ENCODE data around the gene MOB3B.

Gene MOB3B

DNA sequence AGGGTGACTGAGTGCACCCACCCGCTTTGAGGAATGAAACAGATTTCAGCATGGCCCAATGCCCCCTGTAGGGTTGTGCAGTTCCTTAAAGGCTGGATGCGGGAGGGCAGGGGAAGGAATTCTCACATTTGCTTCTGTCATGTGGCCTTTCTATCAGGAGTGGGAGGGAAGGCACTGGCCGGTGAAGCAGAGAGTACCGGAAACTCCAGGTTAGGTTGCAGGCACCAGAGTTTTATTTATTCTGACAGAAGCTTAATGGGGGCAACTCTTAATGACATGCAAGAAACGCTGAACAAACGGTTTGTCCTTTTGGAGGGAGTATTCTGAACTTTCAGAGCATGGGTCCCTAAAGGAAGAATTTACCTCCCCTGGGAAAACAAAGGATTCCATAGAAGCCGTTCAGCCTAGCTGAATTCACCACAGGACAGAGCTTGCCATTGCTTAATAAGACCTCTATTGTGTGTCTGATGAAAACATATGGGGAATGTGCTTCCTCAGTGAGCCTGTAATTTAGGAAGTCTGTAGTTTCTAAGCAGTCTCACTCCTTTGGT lies 188.6 kb downstream of the MOB3B start:
- no peaks in the 10 kb centered on the region for H3K9me3 Mint-ChIP-seq
- no peak for ATAC-seq (ENCODE audit: low read depth)
- H3K4me1 Mint-ChIP-seq: peaks cover 15% of the 10 kb centered on the region
- DNase-seq (ENCODE audit: low spot score in 2 of 2): no peak
- no peak overlapping the region for H3K27ac Mint-ChIP-seq
- peaks cover 5% of the 10 kb centered on the region for H3K36me3 Mint-ChIP-seq
- no peak overlapping the region for H3K4me3 Mint-ChIP-seq
- H3K27me3 Mint-ChIP-seq: no peaks in the 10 kb centered on the region

DNA sequence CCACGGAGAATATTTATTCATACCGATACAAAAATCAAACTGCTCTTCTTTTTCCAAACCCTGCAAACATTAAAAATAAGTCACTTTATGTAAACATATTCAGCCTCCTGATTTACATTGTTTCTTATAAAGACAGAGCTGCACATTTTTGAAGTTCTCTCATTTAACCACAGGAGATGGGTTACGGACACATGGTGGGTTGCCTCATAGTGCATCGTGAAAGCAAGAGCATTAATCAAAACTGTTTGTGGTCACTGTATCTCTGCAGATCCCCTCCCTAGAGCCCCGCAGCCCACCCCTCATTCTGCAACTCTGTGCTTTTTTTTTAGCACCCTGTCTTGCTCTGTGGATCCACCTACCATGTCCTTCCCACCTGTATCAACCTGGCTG lies 189.3 kb downstream of the MOB3B start:
- DNase-seq (ENCODE audit: low spot score in 2 of 2): no peak
- no peak overlapping the region for H3K27ac Mint-ChIP-seq
- H3K4me3 Mint-ChIP-seq: no peak overlapping the region
- no peak for ATAC-seq (ENCODE audit: low read depth)
- H3K27me3 Mint-ChIP-seq: no peaks in the 10 kb centered on the region
- peaks cover 5% of the 10 kb centered on the region for H3K36me3 Mint-ChIP-seq
- peaks cover 13% of the 10 kb centered on the region for H3K4me1 Mint-ChIP-seq
- no peaks in the 10 kb centered on the region for H3K9me3 Mint-ChIP-seq

DNA sequence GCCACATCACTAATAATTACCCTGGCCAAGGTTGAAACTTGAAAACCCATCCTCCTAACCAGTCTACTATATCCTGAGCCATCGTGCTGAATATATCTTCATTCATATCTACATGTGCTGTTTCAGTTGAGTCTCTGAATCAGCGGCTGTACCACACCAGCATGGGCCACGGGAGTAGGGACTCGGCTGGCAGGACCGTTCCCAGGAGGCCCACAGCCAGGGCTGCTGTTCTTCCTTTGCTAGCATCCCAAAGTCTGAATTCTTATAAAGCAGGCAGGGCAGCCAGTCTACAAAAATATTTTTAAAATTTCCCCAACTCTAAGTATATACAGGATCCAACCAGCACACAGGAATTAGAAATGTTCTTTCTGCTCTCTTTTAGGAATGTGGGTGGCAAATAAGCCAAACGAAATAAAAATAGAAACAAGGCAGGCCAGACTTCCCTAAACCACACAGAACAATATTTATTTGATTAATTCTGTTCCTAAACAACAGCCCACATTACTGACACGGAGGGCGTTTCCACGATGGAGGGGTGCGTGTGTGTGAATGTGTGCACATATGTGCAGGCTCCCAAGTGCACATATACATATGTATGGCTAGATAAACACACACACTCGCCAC lies 189.8 kb downstream of the MOB3B start:
- no peaks in the 10 kb centered on the region for H3K9me3 Mint-ChIP-seq
- peaks cover 13% of the 10 kb centered on the region for H3K4me1 Mint-ChIP-seq
- peaks cover 5% of the 10 kb centered on the region for H3K36me3 Mint-ChIP-seq
- ATAC-seq (ENCODE audit: low read depth) (no peak), DNase-seq (ENCODE audit: low spot score in 2 of 2) (no peak)
- no peak overlapping the region for H3K27ac Mint-ChIP-seq
- no peaks in the 10 kb centered on the region for H3K27me3 Mint-ChIP-seq
- H3K4me3 Mint-ChIP-seq: no peak overlapping the region

DNA sequence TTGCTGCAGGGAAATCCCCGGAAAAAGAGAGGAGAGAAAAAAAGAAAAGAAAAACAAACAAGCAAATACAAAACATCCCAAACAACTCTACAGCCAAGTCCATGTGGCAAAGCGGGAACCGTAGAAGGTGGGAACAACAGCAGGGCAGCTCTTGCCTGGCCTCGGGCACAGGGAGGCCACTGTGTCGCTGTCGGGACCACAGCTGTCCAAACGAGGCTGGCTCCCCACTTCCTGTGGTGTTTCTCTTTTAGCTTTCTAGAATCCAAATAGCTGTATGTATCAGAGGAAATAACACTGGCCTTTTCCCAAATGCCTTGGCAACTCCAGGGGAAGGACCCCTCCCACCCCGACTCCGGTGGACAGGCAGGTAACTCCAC lies 191.1 kb downstream of the MOB3B start:
- H3K36me3 Mint-ChIP-seq: peaks cover 5% of the 10 kb centered on the region
- no peak for DNase-seq (ENCODE audit: low spot score in 2 of 2)
- ATAC-seq (ENCODE audit: low read depth): no peak
- peak overlapping the region; percentile 17 for H3K27ac Mint-ChIP-seq
- H3K4me3 Mint-ChIP-seq: no peak overlapping the region
- no peaks in the 10 kb centered on the region for H3K9me3 Mint-ChIP-seq
- H3K4me1 Mint-ChIP-seq: peaks cover 16% of the 10 kb centered on the region
- no peaks in the 10 kb centered on the region for H3K27me3 Mint-ChIP-seq

DNA sequence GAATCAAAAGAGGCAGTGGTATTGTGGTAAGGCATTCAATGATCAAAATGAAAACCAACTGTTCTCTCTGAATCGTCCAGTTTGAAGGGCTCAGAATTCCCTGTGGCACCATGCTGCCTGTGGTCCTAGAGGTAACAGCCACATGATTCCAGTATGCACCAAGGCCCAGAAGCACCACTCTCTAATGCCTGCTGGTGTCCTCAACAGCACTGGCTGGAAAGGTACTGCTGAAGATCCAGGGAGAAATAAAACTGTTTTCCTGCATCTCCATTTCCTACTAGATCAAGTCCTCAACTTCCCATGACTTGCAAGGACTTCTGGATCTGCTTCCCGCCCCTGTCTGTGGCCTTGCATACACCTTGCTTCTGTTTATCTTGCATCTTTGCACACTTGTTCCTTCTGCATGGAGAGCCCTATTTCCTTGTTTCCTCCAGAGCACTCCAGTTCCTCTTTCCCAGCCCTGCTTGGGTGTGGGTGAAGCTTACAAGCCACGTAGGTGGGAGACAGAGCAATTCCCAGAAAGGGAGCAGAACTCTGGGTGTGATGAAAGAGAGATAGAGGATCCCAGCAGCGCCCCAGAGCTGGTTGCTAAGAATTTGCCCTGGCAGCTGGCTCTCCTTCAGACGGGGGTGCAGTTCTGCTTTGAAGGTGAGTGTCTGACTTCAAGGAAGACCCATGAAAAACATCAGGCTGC lies 191.6 kb downstream of the MOB3B start:
- H3K27ac Mint-ChIP-seq: peak overlapping the region; percentile 17
- ATAC-seq (ENCODE audit: low read depth): no peak
- no peaks in the 10 kb centered on the region for H3K27me3 Mint-ChIP-seq
- peaks cover 18% of the 10 kb centered on the region for H3K4me1 Mint-ChIP-seq
- no peak for DNase-seq (ENCODE audit: low spot score in 2 of 2)
- no peak overlapping the region for H3K4me3 Mint-ChIP-seq
- no peaks in the 10 kb centered on the region for H3K9me3 Mint-ChIP-seq
- peaks cover 5% of the 10 kb centered on the region for H3K36me3 Mint-ChIP-seq

DNA sequence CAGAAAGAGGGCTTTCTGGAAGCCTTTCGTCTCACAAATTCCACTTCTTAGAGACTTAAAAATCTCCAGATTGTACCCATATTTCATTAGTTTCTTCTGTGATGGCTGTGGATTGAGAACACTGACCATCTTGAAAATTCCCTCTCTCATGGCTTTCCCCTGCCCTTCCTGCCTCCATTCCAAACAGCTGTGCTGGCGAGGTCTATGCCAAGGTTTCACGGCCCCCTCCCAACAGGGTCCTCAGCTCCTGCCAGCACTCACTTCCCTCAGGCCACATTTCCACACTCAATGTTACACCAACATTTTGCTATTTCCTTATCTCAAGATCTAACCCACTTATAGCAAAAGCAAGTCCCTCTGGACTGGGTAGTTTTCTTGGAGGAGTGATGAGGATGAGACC lies 192.4 kb downstream of the MOB3B start:
- Mint-ChIP-seq H3K27me3 (no peaks in the 10 kb centered on the region), H3K27ac (peak overlapping the region; percentile 17), H3K36me3 (peaks cover 5% of the 10 kb centered on the region), H3K4me1 (peaks cover 18% of the 10 kb centered on the region), H3K9me3 (no peaks in the 10 kb centered on the region), H3K4me3 (no peak overlapping the region)
- DNase-seq (ENCODE audit: low spot score in 2 of 2): no peak
- ATAC-seq (ENCODE audit: low read depth): no peak

DNA sequence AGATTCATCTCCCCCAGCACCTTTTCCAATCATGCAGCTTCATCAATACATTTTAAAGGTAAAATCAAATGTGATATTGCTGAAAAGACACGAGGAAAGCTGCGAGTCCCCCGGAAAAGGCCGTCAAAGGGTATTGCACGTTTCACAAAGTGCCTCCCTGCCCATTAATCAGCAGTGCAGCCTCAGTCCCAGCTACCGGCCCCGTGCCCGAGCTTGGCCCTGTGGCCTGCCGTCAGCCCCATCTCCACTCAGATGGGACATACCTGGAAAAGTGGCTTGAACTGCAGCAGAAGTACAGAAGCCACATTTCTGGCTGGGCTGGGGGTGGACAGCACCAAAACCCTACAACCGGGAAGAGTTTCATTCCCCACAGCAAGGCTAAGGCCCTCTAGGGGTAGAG lies 192.8 kb downstream of the MOB3B start:
- Mint-ChIP-seq H3K27ac (peak overlapping the region; percentile 17), H3K36me3 (peaks cover 5% of the 10 kb centered on the region), H3K4me3 (no peak overlapping the region), H3K9me3 (no peaks in the 10 kb centered on the region), H3K4me1 (peaks cover 18% of the 10 kb centered on the region), H3K27me3 (no peaks in the 10 kb centered on the region)
- DNase-seq (ENCODE audit: low spot score in 2 of 2): no peak
- no peak for ATAC-seq (ENCODE audit: low read depth)

DNA sequence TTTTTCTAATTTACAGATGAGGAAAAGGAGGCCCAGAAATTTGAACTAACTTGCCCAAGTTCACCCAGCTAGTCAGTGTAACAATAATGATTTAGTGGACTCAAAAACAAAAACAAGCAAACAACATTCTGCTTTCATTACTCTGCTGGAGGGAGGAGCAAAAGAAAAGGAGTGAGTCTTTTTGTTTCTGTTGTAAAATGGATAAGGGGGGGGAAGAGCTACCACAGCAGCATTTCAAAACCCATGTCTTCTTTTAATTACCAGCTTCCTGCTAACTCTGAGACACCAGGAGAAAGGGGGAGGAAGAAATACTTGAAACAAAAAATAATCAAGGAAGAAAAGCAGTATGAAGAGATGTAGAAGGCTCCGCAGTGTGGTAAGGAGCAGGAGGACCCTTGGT lies 193.5 kb downstream of the MOB3B start:
- Mint-ChIP-seq H3K27ac (peak overlapping the region; percentile 2), H3K36me3 (peaks cover 6% of the 10 kb centered on the region), H3K27me3 (no peaks in the 10 kb centered on the region), H3K4me3 (no peak overlapping the region), H3K9me3 (no peaks in the 10 kb centered on the region), H3K4me1 (peaks cover 18% of the 10 kb centered on the region)
- no peak for ATAC-seq (ENCODE audit: low read depth)
- no peak for DNase-seq (ENCODE audit: low spot score in 2 of 2)

DNA sequence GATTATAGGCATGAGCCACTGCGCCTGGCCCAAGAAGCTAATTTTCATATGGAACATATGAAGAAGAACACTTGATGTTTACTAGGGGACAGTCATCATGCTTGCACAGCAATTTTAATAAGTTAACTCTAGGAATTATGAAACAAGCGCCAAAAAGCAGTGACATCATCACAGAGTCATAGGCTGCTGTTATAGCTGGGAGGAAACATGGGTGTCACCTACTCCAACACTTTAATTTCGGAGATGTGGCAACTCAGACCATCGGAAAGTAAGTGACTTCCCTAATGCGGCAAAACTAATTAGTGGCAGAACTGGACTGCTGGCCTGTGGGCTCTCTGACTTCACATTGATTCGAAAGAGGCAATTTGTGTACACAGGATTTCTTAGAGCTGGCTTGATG lies 194.5 kb downstream of the MOB3B start:
- Mint-ChIP-seq H3K27ac (no peak overlapping the region), H3K36me3 (peaks cover 8% of the 10 kb centered on the region), H3K4me1 (peaks cover 14% of the 10 kb centered on the region), H3K9me3 (no peaks in the 10 kb centered on the region), H3K27me3 (no peaks in the 10 kb centered on the region), H3K4me3 (no peak overlapping the region)
- no peak for DNase-seq (ENCODE audit: low spot score in 2 of 2)
- ATAC-seq (ENCODE audit: low read depth): no peak

DNA sequence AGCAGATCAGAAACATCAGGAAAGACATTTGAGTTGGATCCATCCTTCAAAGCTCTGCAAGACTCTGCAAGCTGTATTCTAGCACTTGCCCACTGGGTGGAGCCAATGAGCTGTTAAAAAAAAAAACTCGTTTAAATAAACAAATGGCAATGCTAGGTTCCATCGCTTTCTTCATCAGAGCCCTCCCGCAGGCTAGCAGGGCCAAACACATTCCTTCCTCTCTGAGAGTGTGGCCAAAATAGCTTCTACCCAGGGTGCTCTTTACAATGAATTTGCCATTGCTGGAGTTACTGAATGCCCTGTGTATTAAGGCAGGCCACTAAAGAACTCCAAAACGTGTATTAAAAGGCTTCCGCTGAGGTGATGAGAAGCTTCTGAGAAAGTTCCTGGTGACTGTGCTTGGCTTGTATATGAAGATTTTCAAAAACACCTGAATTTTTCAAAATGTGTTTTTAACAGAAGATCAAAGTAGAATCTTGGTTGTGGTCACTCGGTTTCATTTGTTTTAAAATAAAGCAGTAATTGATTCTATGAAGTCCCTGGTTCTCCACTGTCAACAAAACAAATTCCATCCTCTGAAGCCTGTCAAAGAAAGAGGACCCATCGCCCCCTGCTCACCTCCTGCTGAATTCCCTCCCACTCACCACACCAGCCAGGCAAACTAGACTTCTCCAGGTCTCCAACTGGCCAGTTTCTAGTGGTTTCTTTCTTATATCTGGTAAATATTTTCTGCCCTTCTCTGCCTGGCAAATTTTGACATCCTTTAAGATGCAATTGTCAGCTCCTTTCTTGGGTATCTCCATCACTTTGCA lies 196.2 kb downstream of the MOB3B start:
- no peaks in the 10 kb centered on the region for H3K9me3 Mint-ChIP-seq
- no peak overlapping the region for H3K4me3 Mint-ChIP-seq
- peak; percentile 84 for ATAC-seq (ENCODE audit: low read depth)
- DNase-seq (ENCODE audit: low spot score in 2 of 2): peak; percentile 71 to 73
- H3K27me3 Mint-ChIP-seq: no peaks in the 10 kb centered on the region
- H3K36me3 Mint-ChIP-seq: peaks cover 17% of the 10 kb centered on the region
- H3K4me1 Mint-ChIP-seq: peaks cover 11% of the 10 kb centered on the region
- no peak overlapping the region for H3K27ac Mint-ChIP-seq

DNA sequence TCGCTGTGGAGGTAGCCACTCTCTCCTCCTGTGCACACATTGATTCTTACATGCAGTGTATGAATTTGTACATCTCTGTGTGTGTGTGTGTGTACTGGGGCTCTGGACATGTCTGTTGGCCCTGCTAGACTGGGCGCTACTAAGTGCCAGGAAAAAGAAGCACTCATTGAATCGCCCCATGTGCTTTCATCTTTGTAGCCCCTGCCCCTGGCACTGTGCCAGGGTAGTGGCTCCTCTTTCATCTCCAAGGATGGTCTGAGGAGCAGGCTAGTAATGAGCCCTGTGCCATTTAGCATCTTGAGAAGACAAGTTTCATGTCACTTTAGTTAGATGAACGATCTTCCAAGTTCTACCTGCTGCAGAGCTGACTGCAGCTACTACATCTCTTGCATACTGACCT lies 198.2 kb downstream of the MOB3B start:
- Mint-ChIP-seq H3K4me1 (peaks cover 6% of the 10 kb centered on the region), H3K27me3 (no peaks in the 10 kb centered on the region), H3K9me3 (no peaks in the 10 kb centered on the region), H3K4me3 (no peak overlapping the region), H3K27ac (no peak overlapping the region), H3K36me3 (peaks cover 28% of the 10 kb centered on the region)
- ATAC-seq (ENCODE audit: low read depth) (no peak), DNase-seq (ENCODE audit: low spot score in 2 of 2) (no peak)

DNA sequence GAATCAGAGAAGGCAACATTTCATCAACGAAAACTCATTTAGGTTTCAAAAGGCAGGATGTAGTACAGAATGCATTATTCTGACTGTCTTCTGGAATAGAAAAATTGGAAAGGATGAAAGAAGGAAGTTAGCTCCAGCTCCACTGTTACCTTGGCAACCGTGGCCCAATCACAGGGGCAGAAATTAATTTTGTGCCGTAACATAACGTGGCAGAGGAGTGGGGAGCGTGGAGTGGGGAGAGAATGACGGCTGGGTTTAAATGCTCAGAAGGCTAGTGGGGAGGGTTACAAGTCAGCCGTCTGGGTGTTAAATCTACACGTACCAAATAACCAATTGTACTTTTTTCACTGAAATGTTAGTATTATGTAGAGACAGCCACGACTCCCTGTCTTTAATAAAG lies 200.3 kb downstream of the MOB3B start:
- H3K36me3 Mint-ChIP-seq: peaks cover 34% of the 10 kb centered on the region
- DNase-seq (ENCODE audit: low spot score in 2 of 2) (no peak), ATAC-seq (ENCODE audit: low read depth) (no peak)
- peaks cover 6% of the 10 kb centered on the region for H3K4me1 Mint-ChIP-seq
- no peak overlapping the region for H3K4me3 Mint-ChIP-seq
- peak overlapping the region; percentile 68 for H3K27ac Mint-ChIP-seq
- no peaks in the 10 kb centered on the region for H3K9me3 Mint-ChIP-seq
- no peaks in the 10 kb centered on the region for H3K27me3 Mint-ChIP-seq

DNA sequence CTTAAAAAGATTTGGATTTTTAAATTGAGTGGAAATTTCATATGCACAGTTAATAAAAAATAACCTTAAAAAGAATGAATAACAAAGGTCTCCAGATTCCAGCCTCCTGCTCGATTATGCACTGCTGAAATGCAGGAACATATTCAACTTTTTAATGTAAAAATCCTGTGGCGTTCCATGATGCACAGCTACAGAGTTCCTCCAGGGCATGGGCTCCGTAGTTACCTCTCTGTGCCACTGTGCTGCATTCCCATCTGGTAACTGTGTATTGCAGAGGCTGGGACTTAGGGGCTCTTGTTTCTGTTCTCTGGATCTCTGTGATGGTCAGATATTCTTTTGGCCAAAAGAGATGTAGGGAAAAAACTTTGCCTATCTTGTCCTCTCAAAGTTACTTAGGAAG lies 201.1 kb downstream of the MOB3B start:
- no peaks in the 10 kb centered on the region for H3K27me3 Mint-ChIP-seq
- H3K27ac Mint-ChIP-seq: no peak overlapping the region
- H3K36me3 Mint-ChIP-seq: peaks cover 34% of the 10 kb centered on the region
- peaks cover 2% of the 10 kb centered on the region for H3K4me1 Mint-ChIP-seq
- H3K4me3 Mint-ChIP-seq: no peak overlapping the region
- H3K9me3 Mint-ChIP-seq: no peaks in the 10 kb centered on the region
- ATAC-seq (ENCODE audit: low read depth): no peak
- DNase-seq (ENCODE audit: low spot score in 2 of 2): no peak

DNA sequence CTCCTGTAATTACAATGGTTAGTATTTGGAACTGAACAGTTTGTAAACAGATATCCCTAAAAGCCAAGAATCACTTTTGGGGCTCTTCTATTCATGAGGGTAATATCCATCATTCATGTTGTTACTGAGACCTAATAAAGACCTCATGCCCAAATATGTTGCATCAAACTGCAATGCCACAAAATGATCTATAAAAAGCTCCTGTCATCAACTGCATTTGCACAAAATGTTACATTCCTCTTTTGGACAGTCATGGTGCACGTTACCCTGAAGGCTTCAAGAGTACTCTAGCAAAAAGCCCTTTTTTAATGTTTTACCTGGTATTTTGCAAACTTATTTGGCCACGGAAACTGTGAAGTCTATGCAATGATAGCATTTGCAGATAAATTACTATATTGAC lies 218.4 kb downstream of the MOB3B start:
- no peaks in the 10 kb centered on the region for H3K36me3 Mint-ChIP-seq
- peaks cover 3% of the 10 kb centered on the region for H3K27me3 Mint-ChIP-seq
- no peak for DNase-seq (ENCODE audit: low spot score in 2 of 2)
- H3K4me3 Mint-ChIP-seq: no peak overlapping the region
- H3K27ac Mint-ChIP-seq: no peak overlapping the region
- H3K9me3 Mint-ChIP-seq: no peaks in the 10 kb centered on the region
- ATAC-seq (ENCODE audit: low read depth): no peak
- no peaks in the 10 kb centered on the region for H3K4me1 Mint-ChIP-seq

All from memory B cell (primary cell).